NCI-H774 (cell line): ENCODE data around the gene ZNF575.

Experiments used
- DNase-seq: peaks from one replicate; lab custom pipeline; 2025; lab: John Stamatoyannopoulos, UW

The ZNF575 gene

GRCh38 chr19:43574424-43575155, 41.6 kb downstream of the ZNF575 start:
- no peak for DNase-seq

- DNase-seq, result peak; percentile 98
Measured at GRCh38 chr19:43575156-43575950, 42.4 kb downstream of the ZNF575 start, which contains the start of the genes PINLYP and XRCC1. Gene PINLYP, plus strand, starts transcription at chr19:43575801. Its CDS starts 1,391 bp downstream, at chr19:43577192. Gene XRCC1, minus strand, starts transcription at chr19:43575527. Its CDS starts 69 bp downstream, at chr19:43575458.

GRCh38 chr19:43575955-43576878, 43.2 kb downstream of the ZNF575 start:
- no peak for DNase-seq

- DNase-seq, result no peak
Measured at GRCh38 chr19:43578787-43579186, 45.8 kb downstream of the ZNF575 start.

GRCh38 chr19:43581467-43581866, 48.5 kb downstream of the ZNF575 start:
- no peak for DNase-seq

GRCh38 chr19:43582495-43582894, 49.5 kb downstream of the ZNF575 start:
- no peak for DNase-seq

GRCh38 chr19:43584484-43584883, 51.5 kb downstream of the ZNF575 start:
- DNase-seq, result no peak
